ENCODE measurements around the gene FGA.

- TF ChIP-seq REST (IDR thresholded peaks at IDR 0.05): no peak
- TF ChIP-seq JUND (IDR thresholded peaks at IDR 0.05): no peak
- TF ChIP-seq, protein P1, sequence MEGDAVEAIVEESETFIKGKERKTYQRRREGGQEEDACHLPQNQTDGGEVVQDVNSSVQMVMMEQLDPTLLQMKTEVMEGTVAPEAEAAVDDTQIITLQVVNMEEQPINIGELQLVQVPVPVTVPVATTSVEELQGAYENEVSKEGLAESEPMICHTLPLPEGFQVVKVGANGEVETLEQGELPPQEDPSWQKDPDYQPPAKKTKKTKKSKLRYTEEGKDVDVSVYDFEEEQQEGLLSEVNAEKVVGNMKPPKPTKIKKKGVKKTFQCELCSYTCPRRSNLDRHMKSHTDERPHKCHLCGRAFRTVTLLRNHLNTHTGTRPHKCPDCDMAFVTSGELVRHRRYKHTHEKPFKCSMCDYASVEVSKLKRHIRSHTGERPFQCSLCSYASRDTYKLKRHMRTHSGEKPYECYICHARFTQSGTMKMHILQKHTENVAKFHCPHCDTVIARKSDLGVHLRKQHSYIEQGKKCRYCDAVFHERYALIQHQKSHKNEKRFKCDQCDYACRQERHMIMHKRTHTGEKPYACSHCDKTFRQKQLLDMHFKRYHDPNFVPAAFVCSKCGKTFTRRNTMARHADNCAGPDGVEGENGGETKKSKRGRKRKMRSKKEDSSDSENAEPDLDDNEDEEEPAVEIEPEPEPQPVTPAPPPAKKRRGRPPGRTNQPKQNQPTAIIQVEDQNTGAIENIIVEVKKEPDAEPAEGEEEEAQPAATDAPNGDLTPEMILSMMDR (IDR thresholded peaks at IDR 0.05; ENCODE audit: low read depth, low read length, missing input control): no peak
- no peak for TF ChIP-seq RAD21 (IDR thresholded peaks at IDR 0.05)
- TF ChIP-seq, protein P2, sequence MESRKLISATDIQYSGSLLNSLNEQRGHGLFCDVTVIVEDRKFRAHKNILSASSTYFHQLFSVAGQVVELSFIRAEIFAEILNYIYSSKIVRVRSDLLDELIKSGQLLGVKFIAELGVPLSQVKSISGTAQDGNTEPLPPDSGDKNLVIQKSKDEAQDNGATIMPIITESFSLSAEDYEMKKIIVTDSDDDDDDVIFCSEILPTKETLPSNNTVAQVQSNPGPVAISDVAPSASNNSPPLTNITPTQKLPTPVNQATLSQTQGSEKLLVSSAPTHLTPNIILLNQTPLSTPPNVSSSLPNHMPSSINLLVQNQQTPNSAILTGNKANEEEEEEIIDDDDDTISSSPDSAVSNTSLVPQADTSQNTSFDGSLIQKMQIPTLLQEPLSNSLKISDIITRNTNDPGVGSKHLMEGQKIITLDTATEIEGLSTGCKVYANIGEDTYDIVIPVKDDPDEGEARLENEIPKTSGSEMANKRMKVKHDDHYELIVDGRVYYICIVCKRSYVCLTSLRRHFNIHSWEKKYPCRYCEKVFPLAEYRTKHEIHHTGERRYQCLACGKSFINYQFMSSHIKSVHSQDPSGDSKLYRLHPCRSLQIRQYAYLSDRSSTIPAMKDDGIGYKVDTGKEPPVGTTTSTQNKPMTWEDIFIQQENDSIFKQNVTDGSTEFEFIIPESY (IDR thresholded peaks at IDR 0.05): no peak
- TF ChIP-seq RXRA (IDR thresholded peaks at IDR 0.05): peak in 1 of 2 donors; percentile 16
- TF ChIP-seq ATF3 (IDR thresholded peaks at IDR 0.05): peak; percentile 29
- TF ChIP-seq SP1 (IDR thresholded peaks at IDR 0.05): no peak
- no peak for TF ChIP-seq YY1 (IDR thresholded peaks at IDR 0.05)
- TF ChIP-seq FOXA1 (IDR thresholded peaks at IDR 0.05): no peak
- TF ChIP-seq GABPA (IDR thresholded peaks at IDR 0.05 in 1 of 2, conservative IDR thresholded peaks at IDR 0.05 in 1 of 2): no peak
- no peak for TF ChIP-seq MAX (IDR thresholded peaks at IDR 0.05)
Measured at GRCh38 chr4:154588198-154588597, 2.3 kb downstream of the FGA start.
